GM12801 (cell line): ENCODE measurements around the gene MICOS13.

Experiments used
- CTCF ChIP-seq: IDR thresholded peaks from one replicate; pipeline ENCODE4 v1.5.1; 2011; ENCODE audit warnings: control low read depth; ENCODE audit not compliant: insufficient read length; ENCODE audit errors: extremely low read depth

Gene MICOS13

GRCh38 chr19:5696196-5697021, 16.1 kb upstream of the MICOS13 start:
- no peak for TF ChIP-seq CTCF

GRCh38 chr19:5695649-5696195, 15.4 kb upstream of the MICOS13 start:
- TF ChIP-seq CTCF = no peak

- no peak for TF ChIP-seq CTCF
These were observed 14.8 kb upstream of the MICOS13 start for GRCh38 chr19:5694956-5695648.

GRCh38 chr19:5694167-5694955, 14.0 kb upstream of the MICOS13 start:
- no peak for TF ChIP-seq CTCF

- no peak for TF ChIP-seq CTCF
These were observed 13.2 kb upstream of the MICOS13 start for GRCh38 chr19:5693195-5694166.

GRCh38 chr19:5692723-5693194, 12.4 kb upstream of the MICOS13 start:
- TF ChIP-seq CTCF = no peak
